ENCODE data around the gene GRID2.
"Not testable (repeated sequence)": the region's sequence is repeated elsewhere in the genome, so short reads cannot be mapped to it uniquely, and the experiment has no call there.

GRID2 gene

DNA sequence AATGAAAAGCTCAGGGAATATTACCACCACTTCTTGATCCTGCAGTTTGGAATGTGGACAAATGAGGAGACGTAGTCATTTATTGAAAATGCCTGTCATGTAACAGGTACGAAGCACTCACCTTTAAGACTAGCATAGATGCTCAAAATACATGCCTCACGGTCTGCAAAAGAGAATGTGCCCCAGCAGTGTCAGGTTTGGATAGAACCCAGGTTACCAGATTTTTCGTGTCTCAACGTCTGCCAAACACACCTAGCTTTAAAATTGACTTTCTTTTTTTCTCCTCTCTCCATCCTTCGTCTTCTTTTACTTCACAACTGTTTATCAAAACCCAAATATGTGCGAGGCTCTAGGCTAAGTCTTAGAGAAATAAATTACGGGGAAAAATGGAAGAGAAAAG lies 918.0 kb downstream of the GRID2 start:
- no peak for DNase-seq

DNA sequence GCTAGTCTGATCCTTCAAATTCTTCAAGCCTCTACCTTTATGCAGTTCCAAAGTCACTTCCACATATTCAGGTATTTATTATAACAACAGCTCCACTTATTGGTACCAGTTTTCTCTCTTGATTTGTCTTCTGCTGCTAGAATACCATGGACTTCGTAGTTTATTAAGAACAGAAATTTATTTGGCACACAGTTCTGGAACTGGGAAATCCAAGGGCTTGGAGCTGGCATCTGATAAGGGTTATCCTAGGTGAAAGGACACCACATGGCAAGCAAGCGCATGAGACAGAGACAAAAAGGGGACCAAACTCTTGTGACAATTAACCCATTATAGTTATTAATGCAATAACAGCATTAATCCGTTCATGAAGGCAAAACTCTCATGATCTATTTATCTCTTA lies 924.3 kb downstream of the GRID2 start:
- DNase-seq, result no peak

DNA sequence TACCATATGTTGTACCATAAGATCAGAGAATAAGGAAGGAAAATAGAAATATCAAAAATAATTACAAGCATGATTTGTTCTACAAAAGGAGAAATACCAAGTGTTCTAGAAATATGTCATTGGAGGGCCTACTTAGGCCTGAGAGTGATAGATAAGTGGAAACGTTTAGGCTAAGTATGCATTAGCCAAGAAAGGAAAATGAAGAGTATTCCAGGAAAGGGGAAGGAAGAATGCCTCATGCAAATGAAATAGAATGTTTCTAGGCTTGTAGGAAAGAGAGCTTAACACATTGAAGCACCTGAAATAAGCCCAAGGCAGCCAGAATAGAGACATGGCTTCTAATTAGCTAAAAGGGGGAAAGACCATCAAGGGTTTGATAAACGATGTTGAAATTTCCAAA lies 929.1 kb downstream of the GRID2 start:
- no peak for DNase-seq

DNA sequence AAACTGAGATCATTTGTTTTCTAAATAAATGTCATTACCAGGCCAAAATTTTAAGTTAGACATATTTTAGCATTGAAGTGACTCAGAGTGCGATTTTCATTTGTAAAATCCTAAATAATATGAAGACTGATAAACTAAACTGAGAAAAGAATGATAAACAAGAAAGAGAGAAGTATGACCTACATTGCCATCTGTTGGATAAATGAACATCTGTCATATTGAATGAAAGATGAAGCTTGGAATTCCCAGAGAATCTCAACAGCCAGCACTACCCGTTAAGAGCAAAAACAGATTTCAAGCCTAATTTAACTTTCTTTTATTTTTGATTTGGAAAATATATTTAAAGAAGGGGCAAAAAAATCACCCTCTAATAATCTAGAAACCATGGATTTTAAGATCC lies 933.8 kb downstream of the GRID2 start:
- no peak for DNase-seq

DNA sequence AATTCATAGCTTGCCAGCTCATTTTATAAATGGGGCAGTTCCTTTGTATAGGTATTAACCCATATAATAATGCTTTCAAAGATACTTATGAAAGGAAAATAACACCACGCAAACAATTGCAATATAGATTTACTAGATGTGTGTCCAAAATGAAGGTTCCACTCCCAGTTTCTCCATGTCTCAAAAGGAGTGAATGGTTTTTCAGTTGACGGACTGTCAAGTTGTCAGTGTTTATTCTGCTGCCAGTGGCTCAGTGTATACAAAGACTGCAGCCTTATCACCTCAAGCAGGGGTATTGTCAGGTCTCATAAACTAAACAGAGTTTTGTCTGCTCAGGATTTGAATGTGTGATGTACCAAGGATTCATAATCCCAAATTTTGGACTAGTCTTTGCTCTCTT lies 939.5 kb downstream of the GRID2 start:
- no peak for DNase-seq

DNA sequence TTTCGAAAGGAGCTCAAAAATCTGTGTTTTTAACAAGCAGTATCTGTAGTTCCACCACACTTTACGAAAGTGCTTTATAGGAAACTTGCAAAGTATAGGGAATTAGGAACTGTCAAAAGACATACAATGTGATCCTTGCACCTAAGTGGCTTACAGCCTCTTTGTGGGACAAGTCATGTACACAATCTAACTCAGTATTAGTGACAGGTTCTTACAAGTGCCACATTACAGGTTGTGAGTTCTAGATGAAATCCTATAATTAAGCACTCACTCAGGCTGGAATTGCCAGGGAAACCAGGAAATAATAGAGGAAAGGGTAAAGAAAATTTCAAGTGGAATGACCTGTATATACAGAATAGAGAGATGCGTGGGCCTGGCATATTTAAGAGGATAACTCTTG lies 957.4 kb downstream of the GRID2 start:
- no peak for DNase-seq

DNA sequence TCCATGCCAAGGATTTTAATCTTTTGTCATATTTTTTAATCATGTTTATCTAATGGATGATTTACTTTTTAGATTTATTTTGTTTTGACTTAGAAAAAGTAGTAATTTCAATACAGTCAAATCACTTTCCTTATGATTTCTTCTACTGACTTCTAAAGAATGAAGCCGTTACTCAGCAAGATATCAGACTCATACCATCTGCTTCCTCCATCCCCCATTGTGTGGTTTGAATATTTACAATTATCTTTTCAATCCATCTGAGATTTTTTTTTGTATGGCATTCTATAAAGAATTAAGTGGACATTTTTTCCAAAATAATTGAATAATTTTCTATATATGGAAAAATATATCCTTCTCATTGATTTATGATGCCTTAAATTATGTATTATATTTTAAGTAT lies 959.4 kb downstream of the GRID2 start:
- DNase-seq, result no peak

DNA sequence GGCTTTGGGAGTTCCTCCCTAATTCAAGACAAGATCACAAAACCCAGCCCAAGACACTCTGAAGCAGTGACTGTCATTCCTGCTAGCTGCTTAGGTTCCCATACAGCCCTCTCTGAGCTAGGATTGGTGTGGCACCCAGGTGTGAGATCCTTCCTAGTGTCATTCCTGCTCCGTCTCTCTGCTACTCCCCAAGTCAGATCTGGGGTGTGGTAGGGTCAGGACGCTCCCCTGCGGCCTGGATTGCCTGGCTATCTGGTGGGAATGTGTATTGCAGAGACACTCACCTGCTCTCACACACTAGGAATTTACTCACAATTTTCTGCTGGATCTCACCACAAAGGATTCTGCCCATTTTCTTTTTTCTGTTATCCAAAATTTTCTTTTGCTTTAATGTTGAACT lies 964.0 kb downstream of the GRID2 start:
- no peak for DNase-seq

DNA sequence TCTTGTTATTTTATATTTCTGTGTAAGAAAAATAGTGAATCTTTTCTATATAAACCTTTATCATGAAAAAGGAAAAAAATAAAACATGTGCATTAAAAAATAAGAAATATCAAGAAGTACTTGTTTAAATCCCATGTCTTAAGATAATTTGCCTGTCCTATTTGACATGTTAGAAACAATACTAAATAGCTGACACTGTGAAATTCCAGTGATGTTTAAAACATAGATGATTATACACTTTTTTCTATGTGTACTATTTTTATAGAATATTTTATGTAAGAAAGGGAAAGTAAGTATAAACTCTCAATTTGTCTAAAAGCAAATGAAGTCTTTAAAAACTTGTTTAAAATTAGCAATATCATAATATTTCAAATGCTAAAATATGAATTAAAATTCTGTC lies 981.6 kb downstream of the GRID2 start:
- DNase-seq, result no peak

DNA sequence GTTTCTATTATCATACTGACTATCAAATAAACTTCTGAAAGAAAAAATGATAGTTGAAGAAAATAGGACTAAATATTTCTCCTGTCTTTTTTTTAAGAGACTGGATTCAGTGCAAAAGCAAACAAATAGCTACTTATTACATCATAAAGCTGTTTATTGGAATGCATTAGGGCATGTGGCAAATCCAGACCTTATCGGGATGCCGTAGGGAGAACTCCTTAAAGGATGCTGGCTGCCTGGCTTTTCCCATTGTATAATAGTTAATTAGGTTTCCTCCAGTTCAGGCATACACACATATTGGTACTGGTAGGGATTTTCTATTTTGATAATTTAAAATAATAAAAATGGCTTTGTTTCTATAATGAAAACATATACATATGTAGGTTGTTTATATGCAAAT lies 985.5 kb downstream of the GRID2 start:
- no peak for DNase-seq

DNA sequence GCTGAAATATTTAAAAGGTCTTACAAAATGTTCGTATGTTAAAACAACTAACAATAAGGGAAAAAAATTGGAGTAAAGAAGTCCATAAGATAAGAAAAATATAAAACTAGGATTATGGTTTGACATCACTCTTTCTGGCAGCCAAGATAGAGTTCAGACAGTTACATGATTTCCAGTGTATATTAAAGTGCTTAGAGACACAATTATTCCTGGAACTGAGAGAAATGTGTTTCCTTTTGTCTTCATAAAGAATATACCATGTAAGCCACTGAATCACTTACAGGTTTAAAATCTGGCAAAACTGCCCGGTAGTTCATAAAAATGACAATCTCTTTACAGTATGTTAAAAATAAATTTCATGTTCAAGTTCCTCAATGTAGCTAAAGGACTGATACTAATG lies 986.1 kb downstream of the GRID2 start:
- DNase-seq, result no peak

DNA sequence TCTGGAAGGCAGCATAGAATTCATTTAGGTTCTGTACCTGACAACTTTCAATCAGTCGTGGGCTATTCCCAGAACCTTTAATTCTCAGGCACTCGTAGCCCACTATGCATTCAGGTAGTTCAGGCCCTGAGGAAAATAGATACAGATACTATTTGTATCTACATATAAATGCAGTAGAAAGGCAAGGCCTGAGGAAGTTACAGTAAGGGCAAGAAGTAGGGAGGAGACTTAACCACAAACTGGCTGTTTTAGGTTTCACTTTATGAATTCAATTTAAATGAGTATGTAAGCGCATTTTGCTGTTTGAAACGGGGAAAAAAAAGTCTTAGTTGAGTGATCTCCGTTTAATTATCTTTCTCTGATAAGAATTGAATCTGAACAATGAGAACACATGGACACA lies 995.4 kb downstream of the GRID2 start:
- DNase-seq, result no peak

DNA sequence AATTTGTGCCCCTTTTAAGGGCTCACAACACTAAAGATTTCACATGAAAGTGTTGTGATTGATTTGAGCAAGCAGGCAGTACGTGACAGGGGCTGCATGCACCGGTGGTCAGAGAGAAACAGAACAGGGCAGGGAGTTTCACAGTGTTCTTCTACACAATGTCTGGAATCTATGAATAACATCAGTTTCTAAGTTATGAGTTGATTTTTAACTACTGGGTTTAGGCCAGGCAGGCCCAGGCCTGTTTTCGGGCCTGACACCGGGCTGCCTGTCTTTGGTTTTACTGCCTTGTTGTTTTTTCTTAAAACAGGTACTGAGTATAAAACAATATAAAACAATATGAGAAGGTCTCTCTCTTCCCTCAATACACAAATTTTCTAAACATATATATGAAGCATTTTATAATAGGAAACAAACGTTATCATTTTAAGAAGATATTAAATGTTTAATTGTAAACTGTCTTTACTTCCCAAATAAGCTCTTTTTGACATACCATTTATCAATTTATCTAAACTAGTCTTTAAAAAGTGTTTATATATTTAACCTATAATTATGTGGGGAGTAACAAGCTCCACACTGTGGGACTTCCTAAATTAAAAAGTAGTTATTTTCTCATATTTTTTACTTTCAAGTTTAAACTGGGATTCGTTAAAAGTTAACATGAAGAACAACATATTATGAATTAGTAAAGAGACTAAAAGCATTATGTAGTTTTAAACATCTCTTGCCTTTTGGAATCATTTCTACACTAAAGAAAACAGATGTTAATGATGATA lies 997.2 kb downstream of the GRID2 start:
- DNase-seq, result not testable (repeated sequence)

DNA sequence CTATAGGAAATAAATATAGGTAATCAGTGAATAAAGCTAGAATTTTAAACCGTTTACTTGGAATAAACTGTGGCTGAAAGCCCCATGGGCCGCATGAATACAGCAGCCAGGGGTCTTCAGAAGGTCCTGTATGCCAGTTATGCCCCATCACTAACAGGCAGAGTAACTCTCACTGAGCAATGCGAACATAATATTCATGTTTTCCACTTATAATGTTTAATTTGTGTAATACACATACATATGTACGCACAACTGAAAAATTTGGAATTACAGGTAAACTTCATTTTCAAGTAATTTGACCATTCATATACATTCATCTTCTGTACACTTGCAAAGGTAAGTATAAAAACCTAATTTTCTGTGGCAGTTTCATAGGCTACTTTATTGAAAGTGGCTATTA lies 998.5 kb downstream of the GRID2 start:
- DNase-seq, result no peak

DNA sequence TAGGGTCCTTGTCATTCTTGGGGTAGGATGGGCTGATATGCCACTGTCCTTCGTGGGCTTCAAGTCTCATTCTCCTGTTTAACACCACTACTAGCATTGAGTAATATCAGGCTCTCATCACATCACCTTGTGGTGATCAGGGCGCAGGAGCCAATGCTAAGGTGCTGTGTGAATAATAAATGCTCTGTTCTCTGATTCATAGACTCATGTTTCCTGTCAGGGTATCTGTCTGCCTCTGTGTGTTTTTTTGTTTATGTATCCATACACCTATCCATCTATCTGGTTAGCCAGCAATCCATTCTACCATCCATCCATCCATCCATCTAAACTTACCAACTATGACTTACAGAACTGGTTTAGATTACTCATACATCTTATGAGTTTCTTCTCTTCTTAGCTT lies 999.7 kb downstream of the GRID2 start:
- no peak for DNase-seq

DNA sequence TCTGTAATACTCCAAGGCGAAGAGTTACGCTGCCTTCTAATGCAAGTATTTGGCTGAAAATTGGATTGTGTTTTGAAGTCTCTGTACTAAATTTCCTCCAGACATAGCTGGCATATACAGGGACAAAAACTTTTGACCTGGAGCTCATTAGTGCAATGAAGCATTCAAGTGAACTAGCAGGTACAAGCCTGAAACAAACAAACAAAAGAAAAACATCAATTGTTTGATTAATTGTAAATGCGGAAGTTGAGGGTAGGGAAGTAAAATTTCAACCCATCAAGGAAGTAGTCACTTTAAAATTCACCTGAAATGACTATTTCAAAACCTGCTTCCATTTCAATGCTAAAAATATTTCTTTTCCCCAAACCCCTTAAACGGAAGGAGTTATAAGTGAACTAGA lies 1008.5 kb downstream of the GRID2 start:
- no peak for DNase-seq

DNA sequence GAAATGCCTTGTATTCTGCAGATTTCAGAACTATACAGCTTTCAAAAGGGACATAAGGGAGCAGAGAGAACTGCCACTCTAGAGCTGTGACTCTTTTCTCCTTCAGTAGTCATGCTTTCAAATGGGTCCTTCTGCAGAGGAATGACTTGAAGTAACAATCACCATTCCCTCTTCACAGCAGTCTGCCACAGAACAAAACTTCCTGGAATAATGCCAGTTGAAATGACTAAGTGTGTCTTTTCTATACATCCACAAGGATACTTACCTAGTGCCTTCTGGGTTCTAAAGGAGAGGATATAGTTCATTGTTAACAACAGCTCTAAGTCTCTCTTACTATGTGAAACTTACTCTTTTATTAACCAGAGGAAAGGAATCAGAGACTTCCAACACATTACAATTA lies 1009.4 kb downstream of the GRID2 start:
- no peak for DNase-seq

DNA sequence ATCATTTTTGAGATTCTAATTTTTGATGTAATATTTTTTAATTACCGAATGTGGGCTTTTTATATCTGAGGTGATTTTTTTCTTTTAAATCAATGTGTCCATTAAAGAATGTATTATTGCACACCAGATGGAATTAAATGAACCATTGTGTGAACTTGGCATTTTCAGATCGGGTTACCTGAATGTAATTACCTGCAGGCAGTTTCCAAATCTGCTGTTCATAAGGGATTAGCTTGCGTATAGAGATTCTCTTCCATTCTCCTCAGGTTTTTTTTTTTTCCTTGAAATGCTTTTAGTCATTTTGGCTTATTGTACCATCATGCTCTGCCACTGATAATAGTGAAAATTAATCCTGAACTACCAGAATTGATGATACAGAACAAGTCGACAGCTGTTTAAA lies 1013.3 kb downstream of the GRID2 start:
- DNase-seq, result peak; percentile 19

DNA sequence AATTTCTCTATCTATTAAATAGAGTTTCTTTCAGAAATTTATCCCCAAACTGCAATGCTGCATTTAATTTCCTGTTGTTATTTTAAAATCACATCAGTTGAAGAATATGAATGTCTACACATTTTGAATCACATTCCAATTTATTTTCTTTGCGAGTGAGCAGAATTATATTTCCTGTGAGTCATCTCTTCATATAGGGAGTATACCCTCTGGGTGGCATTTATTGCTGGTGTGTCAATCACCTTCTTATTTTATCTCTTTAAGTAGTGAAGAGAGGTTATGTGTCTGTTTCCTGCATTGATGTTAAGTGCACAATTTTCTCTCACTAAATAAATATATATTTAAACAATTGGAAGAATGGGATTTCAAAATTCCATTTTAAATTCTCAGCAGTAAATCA lies 1013.8 kb downstream of the GRID2 start:
- no peak for DNase-seq

DNA sequence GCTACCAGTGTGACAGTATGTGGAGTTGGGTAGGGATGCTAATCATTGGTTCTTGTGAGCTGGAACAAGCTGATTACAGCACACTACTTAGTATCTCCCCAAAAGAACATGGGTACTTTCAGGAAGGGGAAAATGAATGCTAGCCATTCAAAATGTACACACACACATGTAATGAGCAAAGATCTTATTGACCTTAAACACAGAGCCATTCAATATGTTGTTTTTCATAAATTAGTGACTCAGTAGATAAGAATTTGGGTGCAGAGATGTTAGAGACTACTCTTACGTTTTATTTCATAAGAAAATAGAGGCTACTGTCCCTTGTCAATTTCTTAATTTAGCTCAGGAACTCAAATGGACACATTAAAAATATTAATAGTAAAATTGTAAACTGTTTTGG lies 1015.3 kb downstream of the GRID2 start:
- DNase-seq, result no peak

DNA sequence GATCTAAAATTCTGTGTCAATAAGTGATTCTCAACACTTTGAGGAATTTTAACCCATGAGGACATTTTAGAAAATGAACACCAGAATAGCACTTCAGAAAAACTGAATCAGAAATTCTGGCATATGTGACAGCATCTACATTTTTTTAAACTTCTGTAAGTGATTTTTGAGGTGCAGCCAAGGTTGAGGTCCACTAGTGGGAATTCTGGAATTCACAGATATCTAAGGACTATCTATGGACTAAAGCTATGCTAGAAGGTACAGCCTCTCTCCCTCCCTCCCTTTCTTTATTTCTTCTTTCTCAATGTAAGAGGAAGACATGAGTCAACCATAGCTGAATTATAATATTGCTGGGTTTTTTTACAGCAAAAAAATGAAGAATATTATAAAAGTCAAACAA lies 1016.6 kb downstream of the GRID2 start:
- no peak for DNase-seq

DNA sequence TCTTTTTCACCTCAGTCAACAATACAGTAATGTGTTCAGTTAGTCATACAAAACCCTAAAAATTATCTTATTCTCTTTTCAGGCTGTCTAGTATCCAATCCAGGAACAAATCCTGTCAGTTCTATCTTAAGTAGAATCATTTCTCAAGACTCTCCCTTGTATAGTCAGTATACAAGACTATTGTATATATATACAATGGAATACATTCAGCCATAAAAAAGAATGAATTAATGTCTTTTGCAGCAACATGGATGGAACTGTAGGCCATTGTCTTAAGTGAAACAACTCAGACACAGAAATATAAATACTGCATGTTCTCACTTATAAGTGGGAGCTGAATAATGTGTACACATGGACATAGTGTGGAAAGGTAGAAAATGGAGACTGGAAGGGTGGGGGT lies 1023.6 kb downstream of the GRID2 start:
- no peak for DNase-seq

DNA sequence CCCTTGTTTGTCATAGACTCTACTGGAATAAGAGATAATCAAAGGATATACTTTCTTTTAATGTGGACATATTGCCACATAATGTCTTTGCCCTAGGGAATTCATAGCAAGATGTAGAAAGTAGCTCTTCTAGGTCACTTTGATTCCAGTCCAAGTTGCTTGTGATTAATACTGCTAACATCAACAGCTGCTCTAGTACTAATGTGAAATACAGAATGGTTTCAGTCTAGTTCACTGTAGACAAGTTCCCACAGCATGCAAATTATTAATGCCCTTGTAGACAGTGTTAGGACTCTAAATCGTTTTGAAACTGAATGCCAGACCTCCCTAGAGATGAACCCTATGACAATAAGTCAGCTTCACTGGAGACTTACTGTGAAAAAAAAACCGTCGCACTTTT lies 1030.2 kb downstream of the GRID2 start:
- no peak for DNase-seq

DNA sequence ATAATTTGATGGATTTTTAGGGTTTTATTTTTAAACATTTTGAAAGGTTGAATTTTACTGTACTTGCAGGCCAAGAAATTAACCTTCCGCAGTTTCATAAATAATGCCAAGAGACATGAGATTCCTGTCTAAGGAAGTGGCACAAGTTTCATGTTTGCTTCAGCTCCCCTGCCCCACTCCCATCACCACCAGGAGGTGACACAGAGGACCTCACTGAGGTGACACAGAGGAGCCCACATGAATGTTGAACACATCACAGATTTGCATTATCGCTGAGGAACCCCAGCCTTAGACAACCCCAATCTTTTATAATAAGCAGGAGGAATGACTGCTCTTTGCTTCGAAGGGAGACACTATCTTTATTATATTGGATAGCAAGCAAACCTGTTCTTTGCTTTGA lies 1033.4 kb downstream of the GRID2 start:
- no peak for DNase-seq

DNA sequence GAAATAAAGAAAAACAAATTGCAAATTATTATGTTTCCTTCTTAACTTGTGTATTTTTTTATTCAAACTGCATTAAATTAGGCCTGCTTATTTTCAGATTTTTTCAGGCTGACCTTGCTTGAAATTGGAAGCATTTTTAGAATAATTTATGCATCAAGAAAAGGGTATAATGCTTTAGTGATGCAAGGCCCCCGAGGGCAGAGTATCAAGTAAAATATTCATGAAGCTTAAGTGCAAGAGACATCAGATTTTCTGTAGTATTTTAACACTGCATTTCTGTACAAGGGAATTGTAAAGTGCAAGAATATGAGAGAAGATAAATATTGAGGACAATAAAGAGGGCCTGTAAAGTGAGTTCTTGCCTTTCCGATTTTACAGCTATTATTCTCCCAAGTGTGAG lies 1039.0 kb downstream of the GRID2 start:
- DNase-seq, result no peak

DNA sequence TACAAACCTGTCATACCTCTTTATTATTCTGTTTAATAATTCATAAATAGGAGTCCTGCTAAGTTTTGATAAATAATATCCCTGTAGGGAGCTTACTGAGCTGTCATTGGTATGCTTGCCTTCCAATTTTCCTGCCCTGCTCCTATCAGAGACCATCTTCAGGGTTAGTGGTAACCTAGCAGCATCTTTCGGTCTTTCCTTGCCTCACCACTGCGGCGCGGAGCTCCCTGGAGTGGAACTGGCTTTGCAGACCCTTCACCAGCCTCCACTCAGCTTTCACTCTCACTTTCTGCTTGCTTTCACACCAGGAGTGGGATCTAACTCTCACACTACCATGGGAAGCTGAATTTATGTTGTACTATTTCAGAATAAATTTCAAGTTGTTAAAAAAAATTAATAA lies 1043.1 kb downstream of the GRID2 start:
- DNase-seq, result no peak
